Right lobe of liver (tissue), 6 donors: Measurements from ENCODE around the gene ERC1. TPM values are rescaled to one million over a fixed set of nuclear protein-coding genes. Genes with fewer than 3 reads are reported as not detected.

Source experiments
- ATAC-seq, 4 donors: fragments of 200-7000 bp; cut with Tn5 transposase; one replicate each; pipeline ENCODE4 v1.9.1; 2020; ENCODE audit warnings: mild to moderate bottlenecking in 4 of 4, moderate library complexity in 4 of 4
- DNase-seq, 3 donors: peaks; one replicate each; pipeline ENCODE4 v3.0.0-alpha.2; 2020
- H3K27ac ChIP-seq, 3 donors: fragments of 200-600 bp; one replicate each; pipeline ENCODE4 v1.8.0; 2022
- H3K27me3 ChIP-seq, 2 donors: fragments of 200-600 bp; one replicate each; pipeline ENCODE4 v1.8.0; 2022
- H3K36me3 ChIP-seq, 4 donors: fragments of 200-600 bp; sonication (generic) in 1 of 4; one replicate each; pipeline versions ENCODE4 v1.5.1 to v1.8.0; 2017 to 2022; ENCODE audit warnings: control low read depth in 1 of 4
- H3K4me1 ChIP-seq, 4 donors: fragments of 200-600 bp; sonication (generic) in 1 of 4; one replicate each; pipeline versions ENCODE4 v1.5.1 to v1.8.0; 2017 to 2022; ENCODE audit warnings: control low read depth in 1 of 4
- H3K4me3 ChIP-seq, 3 donors: fragments of 200-600 bp; one replicate each; pipeline ENCODE4 v1.8.0; 2022
- H3K9me3 ChIP-seq, 4 donors: fragments of 200-600 bp; sonication (generic) in 1 of 4; one replicate each; pipeline versions ENCODE4 v1.5.1 to v1.8.0; 2017 to 2022; ENCODE audit warnings: control low read depth in 1 of 4
- POLR2A ChIP-seq: fragments of 450-650 bp; IDR thresholded peaks from one replicate; pipeline ENCODE4 v1.6.1; 2017; ENCODE audit warnings: antibody characterized with exemption, mild to moderate bottlenecking
- WGBS: methylation state at CpG from one replicate; pipeline ENCODE4 v1.1.6; 2018; ENCODE audit warnings: low coverage, low lambda C conversion rate; ENCODE audit not compliant: insufficient coverage; ENCODE audit errors: missing lambda C conversion rate; 5-methylcytosine and 5-hydroxymethylcytosine counted together
- intact Hi-C, 2 donors: fragments of 100-400 bp; cut with DNase I; formaldehyde crosslinking; loops; one replicate each; pipeline versions ENCODE4 v1.11.2 to v1.14.1; 2022
- total RNA-seq, 6 experiments: library from RNA; depleted of rRNA in 2 of 6; stranded (reverse); fragments of >200 nt in 2 of 6; fragmentation: NEBNext Ultra II Directional in 3 of 6; extraction: Animal tissue kit (Norgen Biotek cat#: 25700) in 3 of 6; gene quantifications; one replicate each; pipeline versions ENCODE4 v1.1.0 to v1.2.4, GENCODE V29; 2016 to 2023
- TF ChIP-seq, protein P1 (sequence below), 4 donors: fragments of 200-600 bp in 3 of 4; fragments of 450-650 bp in 1 of 4; IDR thresholded peaks; one replicate each; pipeline versions ENCODE4 v1.5.1 to v1.8.0; 2016 to 2022; ENCODE audit warnings: antibody characterized with exemption in 4 of 4, mild to moderate bottlenecking in 2 of 4
- donor health status: DM: no; HTN: yes; CAD: no.
- donor health status: DM: no; HTN: no; CAD: no.
- donor health status: DM: no; HTN: no; CAD: no.
- donor health status: DM: no; HTN: yes; CAD: no.
- donor health status: DM: no; HTN: yes; CAD: no.

ERC1 gene
- total RNA-seq, 6 experiments from 2014 or later: 24.8 to 30.8 (median 28.6) TPM

DNA sequence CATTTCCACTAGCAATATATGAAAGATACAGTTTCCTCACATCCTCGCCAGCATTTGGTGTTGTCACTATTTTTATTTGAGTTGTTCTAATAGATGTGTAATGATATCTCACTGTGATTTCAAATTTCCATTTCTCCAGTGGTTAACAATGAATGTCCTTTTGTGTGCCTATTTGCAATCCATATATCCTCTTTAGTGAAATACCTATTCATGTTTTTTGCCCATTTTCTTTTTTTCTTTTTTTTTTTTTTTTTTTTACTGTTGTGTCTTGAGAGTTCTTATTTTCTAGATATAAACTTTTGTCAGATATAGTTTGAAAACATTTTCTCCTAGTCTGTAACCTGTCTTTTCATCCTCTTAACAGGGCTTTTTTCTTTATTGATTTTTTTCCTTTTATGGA, 524.4 kb downstream of the ERC1 start:
- Histone ChIP-seq H3K9me3 (no peaks in the 10 kb centered on the region), H3K27me3 (no peaks in the 10 kb centered on the region), H3K36me3 (no peaks in the 10 kb centered on the region), H3K4me1 (peaks cover 0 to 9% (median 0%) of the 10 kb centered on the region in 4 donors), H3K4me3 (no peak overlapping the region), H3K27ac (no peak overlapping the region)
- TF ChIP-seq, protein P1, sequence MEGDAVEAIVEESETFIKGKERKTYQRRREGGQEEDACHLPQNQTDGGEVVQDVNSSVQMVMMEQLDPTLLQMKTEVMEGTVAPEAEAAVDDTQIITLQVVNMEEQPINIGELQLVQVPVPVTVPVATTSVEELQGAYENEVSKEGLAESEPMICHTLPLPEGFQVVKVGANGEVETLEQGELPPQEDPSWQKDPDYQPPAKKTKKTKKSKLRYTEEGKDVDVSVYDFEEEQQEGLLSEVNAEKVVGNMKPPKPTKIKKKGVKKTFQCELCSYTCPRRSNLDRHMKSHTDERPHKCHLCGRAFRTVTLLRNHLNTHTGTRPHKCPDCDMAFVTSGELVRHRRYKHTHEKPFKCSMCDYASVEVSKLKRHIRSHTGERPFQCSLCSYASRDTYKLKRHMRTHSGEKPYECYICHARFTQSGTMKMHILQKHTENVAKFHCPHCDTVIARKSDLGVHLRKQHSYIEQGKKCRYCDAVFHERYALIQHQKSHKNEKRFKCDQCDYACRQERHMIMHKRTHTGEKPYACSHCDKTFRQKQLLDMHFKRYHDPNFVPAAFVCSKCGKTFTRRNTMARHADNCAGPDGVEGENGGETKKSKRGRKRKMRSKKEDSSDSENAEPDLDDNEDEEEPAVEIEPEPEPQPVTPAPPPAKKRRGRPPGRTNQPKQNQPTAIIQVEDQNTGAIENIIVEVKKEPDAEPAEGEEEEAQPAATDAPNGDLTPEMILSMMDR (IDR thresholded peaks at IDR 0.05): no peak
- no peak for TF ChIP-seq POLR2A
- no peak for DNase-seq
- no peak for ATAC-seq
- WGBS: 100% methylated on average over 1 of the region's 1 CpG
- intact Hi-C loops: no loop called here

DNA sequence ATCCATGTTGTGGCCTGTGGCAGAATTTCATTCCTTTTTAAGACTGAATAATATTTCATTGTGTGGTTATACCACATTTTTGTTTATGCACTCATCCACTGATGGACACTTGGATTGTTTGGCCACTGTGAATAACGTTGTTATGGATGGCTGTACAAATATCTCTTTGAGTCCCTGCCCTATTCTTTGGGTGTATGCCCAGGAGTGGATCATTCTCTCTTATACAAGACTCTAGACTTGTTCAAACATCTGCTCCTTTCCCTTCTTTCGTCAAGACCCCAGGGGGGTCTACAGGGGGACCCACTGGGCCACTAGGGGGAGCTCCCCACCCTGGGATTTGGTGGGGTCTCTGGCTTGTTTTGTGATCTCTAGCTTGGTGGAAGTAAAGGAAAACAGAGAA, 526.0 kb downstream of the ERC1 start:
- no peak overlapping the region for H3K4me3 ChIP-seq
- no peak for ATAC-seq
- TF ChIP-seq, protein P1 (IDR thresholded peaks at IDR 0.05): peak in 3 of 4 donors; percentile 18 to 30 (median 28)
- no peak for TF ChIP-seq POLR2A
- H3K4me1 ChIP-seq: peaks cover 0 to 9% (median 0%) of the 10 kb centered on the region in 4 donors
- H3K27ac ChIP-seq: no peak overlapping the region
- WGBS: 15% methylated on average over 2 of the region's 2 CpGs
- no peaks in the 10 kb centered on the region for H3K36me3 ChIP-seq
- no peaks in the 10 kb centered on the region for H3K9me3 ChIP-seq
- intact Hi-C loops: no loop called here
- DNase-seq: peak in 1 of 3 donors; percentile 15
- no peaks in the 10 kb centered on the region for H3K27me3 ChIP-seq

DNA sequence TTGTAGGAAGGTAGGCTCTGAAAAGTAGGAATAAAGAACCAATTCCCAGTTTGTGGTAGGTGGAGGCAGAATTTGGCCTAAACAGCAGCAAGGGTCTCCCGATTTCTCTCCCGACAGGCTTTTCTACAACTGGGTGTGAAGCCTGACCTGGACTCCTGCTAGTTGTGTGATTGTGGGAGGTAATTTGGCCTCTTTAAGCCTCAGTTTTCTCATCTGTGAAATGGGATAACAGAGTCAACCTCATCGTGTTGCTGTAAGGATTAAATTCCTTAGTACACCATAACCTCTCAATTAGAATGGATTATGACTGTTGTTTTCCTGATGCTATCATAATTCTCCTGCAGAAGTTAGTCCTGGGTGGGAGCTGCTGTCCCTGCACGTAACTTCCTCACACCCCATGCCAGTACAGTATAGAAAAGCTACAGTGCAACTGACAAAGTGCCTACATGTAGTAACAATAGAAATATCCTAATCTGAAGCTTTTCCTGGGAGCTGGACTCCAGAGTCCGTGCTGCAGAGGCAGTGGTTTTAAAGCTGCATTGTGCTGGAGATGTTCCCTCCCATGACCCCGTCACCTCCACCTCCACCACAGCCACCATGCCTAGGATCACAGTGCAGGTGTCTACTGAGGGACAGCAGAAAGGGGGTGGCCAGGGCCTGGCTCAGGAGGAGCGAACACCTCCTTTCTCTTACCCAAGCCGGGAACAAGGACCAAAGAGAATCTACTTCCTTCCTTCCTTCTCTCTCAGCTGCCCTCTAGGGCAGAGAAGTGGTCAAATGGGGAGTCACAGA, 526.9 kb downstream of the ERC1 start:
- ATAC-seq: no peak
- Histone ChIP-seq H3K27ac (no peak overlapping the region), H3K36me3 (no peaks in the 10 kb centered on the region), H3K4me1 (peaks cover 0 to 9% (median 0%) of the 10 kb centered on the region in 4 donors), H3K27me3 (no peaks in the 10 kb centered on the region), H3K9me3 (no peaks in the 10 kb centered on the region), H3K4me3 (no peak overlapping the region)
- 86% methylated on average over 4 of the region's 8 CpGs for WGBS
- intact Hi-C loops: no loop called here
- DNase-seq: peak in 1 of 3 donors; percentile 12
- TF ChIP-seq, protein P1 (IDR thresholded peaks at IDR 0.05): no peak
- TF ChIP-seq POLR2A: no peak

DNA sequence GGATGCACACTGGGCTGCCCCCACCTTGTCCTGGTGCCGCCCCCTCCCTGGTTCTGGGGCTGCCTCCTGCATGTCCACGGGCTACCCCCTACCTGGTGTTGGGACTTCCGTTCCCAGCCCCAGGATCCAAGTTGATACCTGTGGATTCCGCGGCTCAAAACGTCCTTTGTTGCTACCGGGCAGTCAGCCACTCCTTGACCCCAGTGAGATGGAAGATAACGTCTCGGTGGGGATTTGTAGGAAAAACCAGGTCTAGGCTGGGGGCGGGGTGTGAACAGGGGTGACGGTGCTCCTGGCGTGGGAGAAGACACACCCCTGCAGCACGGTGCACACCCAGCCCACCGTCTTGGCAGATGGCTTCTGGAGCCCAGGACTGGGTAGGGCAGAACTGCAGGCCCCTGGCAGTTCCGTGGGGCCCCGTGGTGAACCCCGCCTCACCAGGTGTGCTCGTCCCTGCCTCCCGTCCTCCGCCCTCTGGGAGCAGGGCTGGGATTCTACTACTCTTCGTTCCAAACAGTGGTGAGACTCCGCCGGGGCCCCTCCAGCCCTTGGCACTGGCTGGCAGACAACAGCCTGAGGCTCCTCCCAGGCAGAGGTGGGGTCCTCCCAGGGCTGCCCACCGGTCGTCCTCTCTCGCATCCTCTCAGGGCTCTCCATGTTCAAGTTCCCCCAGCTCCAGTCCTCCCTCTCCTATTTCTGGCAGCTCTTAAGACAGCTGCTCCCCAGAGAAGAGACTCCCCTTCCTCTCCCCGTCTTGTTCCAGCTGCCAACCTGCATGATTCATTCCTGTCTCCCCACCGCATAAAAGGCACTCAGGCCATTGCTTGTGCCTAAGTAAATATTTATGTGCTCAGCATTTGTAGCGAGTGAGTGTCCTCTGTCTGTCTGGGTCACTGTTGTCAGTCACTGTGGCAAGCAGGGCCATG, 527.8 kb downstream of the ERC1 start:
- no peak overlapping the region for H3K4me3 ChIP-seq
- TF ChIP-seq, protein P1 (IDR thresholded peaks at IDR 0.05): no peak
- TF ChIP-seq POLR2A: no peak
- H3K36me3 ChIP-seq: no peaks in the 10 kb centered on the region
- H3K9me3 ChIP-seq: no peaks in the 10 kb centered on the region
- intact Hi-C loops: no loop called here
- WGBS: 25% methylated on average over 4 of the region's 29 CpGs
- no peak overlapping the region for H3K27ac ChIP-seq
- peaks cover 0 to 9% (median 0%) of the 10 kb centered on the region in 4 donors for H3K4me1 ChIP-seq
- H3K27me3 ChIP-seq: no peaks in the 10 kb centered on the region
- ATAC-seq (peak; percentile 92 to 99 (median 96)), DNase-seq (peak in 1 of 3 donors; percentile 54)
